Activated CD8-positive, alpha-beta memory T cell treated with anti-CD3 and anti-CD28 coated beads, Interleukin-2, amount 50 U/mL, for 1 hour (primary cell): Measurements from ENCODE around the gene TAGLN.
A peak's percentile ranks its signal among the peaks of the same experiment; 100 is the strongest.

Source experiments
- DNase-seq: peaks from one replicate; pipeline ENCODE4 v3.0.0-alpha.2; 2020; ENCODE audit errors: extremely low read depth

Gene TAGLN

GRCh38 chr11:117214404-117215110, 15.4 kb downstream of the TAGLN start:
- DNase-seq = no peak

- DNase-seq = no peak
These were observed 18.2 kb downstream of the TAGLN start for GRCh38 chr11:117217141-117218084.

GRCh38 chr11:117218133-117218915, 19.2 kb downstream of the TAGLN start:
- DNase-seq = no peak

- no peak for DNase-seq
These were observed 19.8 kb downstream of the TAGLN start for GRCh38 chr11:117219001-117219400.

- DNase-seq = no peak
These were observed 20.3 kb downstream of the TAGLN start for GRCh38 chr11:117219455-117219854.

- no peak for DNase-seq
These were observed 20.8 kb downstream of the TAGLN start for GRCh38 chr11:117219995-117220394.

GRCh38 chr11:117220568-117220967, 21.4 kb downstream of the TAGLN start:
- DNase-seq = no peak

GRCh38 chr11:117220999-117221774, 22.0 kb downstream of the TAGLN start:
- no peak for DNase-seq

GRCh38 chr11:117221775-117222517, 22.8 kb downstream of the TAGLN start:
- no peak for DNase-seq

GRCh38 chr11:117222991-117223740, 24.0 kb downstream of the TAGLN start:
- DNase-seq = no peak

- no peak for DNase-seq
These were observed 24.8 kb downstream of the TAGLN start for GRCh38 chr11:117223741-117224689.

GRCh38 chr11:117225553-117226170, 26.5 kb downstream of the TAGLN start:
- no peak for DNase-seq

GRCh38 chr11:117226388-117227385, 27.5 kb downstream of the TAGLN start:
- DNase-seq = peak; percentile 19

GRCh38 chr11:117228091-117228490, 28.9 kb downstream of the TAGLN start:
- no peak for DNase-seq

GRCh38 chr11:117229411-117229810, 30.2 kb downstream of the TAGLN start:
- DNase-seq = no peak

GRCh38 chr11:117229931-117230285, 30.7 kb downstream of the TAGLN start:
- no peak for DNase-seq
